SK-N-MC (cell line): Measurements from ENCODE around the gene TPD52L1.

ENCODE experiments used
- EZH2 ChIP-seq: fragments of 200-600 bp; sonication (generic); IDR thresholded peaks from one replicate; pipeline ENCODE4 v1.6.1; 2017; ENCODE audit warnings: antibody characterized with exemption
- POLR2AphosphoS5 ChIP-seq: IDR thresholded peaks from 2 replicates; pipeline ENCODE4 v1.6.1; 2012; ENCODE audit warnings: mild to moderate bottlenecking, low read depth, low read length, borderline replicate concordance

DNA sequence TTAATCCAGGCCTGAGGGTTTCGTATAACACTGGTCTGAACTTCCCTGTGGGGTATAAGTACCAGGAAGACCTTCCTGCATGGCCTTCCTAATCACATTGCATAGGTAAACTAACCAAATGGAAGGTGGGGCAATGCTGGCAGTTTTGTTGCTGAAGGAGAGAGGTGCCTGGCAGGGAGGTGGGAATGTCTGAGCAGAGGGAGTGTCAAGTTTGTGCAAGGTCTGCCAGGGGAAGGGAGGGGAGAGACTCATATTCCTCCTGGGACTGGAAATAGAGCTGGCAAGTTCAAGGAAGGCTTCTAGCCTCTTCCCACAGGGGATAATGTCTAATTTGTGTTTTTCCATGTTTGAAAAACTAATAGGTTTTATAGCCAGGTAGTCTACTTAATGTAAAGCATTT, 77.6 kb downstream of the TPD52L1 start:
- TF ChIP-seq POLR2AphosphoS5, result no peak
- no peak for TF ChIP-seq EZH2
